Measurements from ENCODE around the gene RMP24.

The RMP24 gene

DNA sequence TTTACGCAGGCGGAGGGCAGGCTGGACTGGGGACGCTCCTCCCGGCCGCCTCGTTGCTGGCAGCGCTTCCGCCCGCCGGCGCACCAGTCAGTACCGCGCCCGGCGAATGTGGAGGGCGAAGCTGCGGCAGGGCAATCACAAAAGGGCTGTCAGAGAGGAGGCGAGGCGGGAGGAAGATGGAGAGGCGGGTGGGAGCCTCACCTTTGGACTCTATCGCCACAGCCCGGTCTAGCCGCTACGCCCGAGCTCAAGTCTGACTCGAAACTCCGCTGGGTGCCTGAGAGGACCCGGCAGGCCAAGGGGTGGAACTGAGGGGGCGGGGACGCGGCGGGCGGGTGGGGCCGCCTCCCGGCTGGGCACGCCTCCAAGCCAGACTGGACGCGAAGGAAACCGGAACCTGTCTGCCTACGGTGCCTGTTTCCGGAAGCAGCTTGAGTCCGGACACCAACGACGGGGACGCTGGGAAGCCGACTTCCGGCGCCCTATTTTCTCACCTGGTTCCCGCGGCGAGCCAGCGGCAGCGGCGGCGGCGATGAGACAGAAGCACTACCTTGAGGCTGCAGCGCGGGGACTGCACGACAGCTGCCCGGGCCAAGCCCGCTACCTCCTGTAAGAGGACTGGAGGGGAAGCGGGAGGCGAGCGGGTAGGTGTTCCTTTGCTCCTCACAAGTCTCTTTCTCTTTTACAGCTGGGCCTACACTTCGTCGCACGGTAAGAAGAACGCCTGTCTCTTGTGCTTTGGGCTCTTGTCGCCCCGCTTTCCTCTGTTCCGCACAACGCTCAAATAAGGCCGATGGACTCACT, at the start of gene RMP24 (continued):
- TF ChIP-seq, protein P1, sequence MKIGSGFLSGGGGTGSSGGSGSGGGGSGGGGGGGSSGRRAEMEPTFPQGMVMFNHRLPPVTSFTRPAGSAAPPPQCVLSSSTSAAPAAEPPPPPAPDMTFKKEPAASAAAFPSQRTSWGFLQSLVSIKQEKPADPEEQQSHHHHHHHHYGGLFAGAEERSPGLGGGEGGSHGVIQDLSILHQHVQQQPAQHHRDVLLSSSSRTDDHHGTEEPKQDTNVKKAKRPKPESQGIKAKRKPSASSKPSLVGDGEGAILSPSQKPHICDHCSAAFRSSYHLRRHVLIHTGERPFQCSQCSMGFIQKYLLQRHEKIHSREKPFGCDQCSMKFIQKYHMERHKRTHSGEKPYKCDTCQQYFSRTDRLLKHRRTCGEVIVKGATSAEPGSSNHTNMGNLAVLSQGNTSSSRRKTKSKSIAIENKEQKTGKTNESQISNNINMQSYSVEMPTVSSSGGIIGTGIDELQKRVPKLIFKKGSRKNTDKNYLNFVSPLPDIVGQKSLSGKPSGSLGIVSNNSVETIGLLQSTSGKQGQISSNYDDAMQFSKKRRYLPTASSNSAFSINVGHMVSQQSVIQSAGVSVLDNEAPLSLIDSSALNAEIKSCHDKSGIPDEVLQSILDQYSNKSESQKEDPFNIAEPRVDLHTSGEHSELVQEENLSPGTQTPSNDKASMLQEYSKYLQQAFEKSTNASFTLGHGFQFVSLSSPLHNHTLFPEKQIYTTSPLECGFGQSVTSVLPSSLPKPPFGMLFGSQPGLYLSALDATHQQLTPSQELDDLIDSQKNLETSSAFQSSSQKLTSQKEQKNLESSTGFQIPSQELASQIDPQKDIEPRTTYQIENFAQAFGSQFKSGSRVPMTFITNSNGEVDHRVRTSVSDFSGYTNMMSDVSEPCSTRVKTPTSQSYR (CRISPR knock-in tag; IDR thresholded peaks at IDR 0.05) = no peak; the same call in 1 of the 2 replicates
- peak; percentile 89 for TF ChIP-seq FOXP1 (CRISPR knock-in tag; IDR thresholded peaks at IDR 0.05; ENCODE audit: borderline replicate concordance)
- no peak for TF ChIP-seq ZNF263 (CRISPR knock-in tag; IDR thresholded peaks at IDR 0.05; ENCODE audit: low read depth)
- no peak for TF ChIP-seq ZMAT4 (CRISPR knock-in tag; IDR thresholded peaks at IDR 0.05)
- TF ChIP-seq IRF1 (CRISPR knock-in tag; IDR thresholded peaks at IDR 0.05) = no peak; the same call in 1 of the 2 replicates
- TF ChIP-seq ZNF671 (CRISPR knock-in tag; IDR thresholded peaks at IDR 0.05) = no peak
- TF ChIP-seq, protein P2, sequence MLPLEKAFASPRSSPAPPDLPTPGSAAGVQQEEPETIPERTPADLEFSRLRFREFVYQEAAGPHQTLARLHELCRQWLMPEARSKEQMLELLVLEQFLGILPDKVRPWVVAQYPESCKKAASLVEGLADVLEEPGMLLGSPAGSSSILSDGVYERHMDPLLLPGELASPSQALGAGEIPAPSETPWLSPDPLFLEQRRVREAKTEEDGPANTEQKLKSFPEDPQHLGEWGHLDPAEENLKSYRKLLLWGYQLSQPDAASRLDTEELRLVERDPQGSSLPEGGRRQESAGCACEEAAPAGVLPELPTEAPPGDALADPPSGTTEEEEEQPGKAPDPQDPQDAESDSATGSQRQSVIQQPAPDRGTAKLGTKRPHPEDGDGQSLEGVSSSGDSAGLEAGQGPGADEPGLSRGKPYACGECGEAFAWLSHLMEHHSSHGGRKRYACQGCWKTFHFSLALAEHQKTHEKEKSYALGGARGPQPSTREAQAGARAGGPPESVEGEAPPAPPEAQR (CRISPR knock-in tag; IDR thresholded peaks at IDR 0.05) = no peak
- TF ChIP-seq RELA (CRISPR knock-in tag; IDR thresholded peaks at IDR 0.05; ENCODE audit: borderline replicate concordance) = peak; percentile 51
- TF ChIP-seq, protein P3, sequence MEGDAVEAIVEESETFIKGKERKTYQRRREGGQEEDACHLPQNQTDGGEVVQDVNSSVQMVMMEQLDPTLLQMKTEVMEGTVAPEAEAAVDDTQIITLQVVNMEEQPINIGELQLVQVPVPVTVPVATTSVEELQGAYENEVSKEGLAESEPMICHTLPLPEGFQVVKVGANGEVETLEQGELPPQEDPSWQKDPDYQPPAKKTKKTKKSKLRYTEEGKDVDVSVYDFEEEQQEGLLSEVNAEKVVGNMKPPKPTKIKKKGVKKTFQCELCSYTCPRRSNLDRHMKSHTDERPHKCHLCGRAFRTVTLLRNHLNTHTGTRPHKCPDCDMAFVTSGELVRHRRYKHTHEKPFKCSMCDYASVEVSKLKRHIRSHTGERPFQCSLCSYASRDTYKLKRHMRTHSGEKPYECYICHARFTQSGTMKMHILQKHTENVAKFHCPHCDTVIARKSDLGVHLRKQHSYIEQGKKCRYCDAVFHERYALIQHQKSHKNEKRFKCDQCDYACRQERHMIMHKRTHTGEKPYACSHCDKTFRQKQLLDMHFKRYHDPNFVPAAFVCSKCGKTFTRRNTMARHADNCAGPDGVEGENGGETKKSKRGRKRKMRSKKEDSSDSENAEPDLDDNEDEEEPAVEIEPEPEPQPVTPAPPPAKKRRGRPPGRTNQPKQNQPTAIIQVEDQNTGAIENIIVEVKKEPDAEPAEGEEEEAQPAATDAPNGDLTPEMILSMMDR (IDR thresholded peaks at IDR 0.05) = no peak
- TF ChIP-seq FOXK1 (CRISPR knock-in tag; IDR thresholded peaks at IDR 0.05) = peak; percentile 90
- TF ChIP-seq TEAD1 (CRISPR knock-in tag; IDR thresholded peaks at IDR 0.05) = peak; percentile 69; the same call in 1 of the 2 replicates
- no peak for TF ChIP-seq RORB (CRISPR knock-in tag; IDR thresholded peaks at IDR 0.05)
- TF ChIP-seq OVOL2 (CRISPR knock-in tag; IDR thresholded peaks at IDR 0.05; ENCODE audit: borderline replicate concordance) = no peak
- TF ChIP-seq ZNF232 (CRISPR knock-in tag; IDR thresholded peaks at IDR 0.05) = 0 out of 2 replicates have a peak, but pooled peaks have one; percentile 19
- no peak for TF ChIP-seq ZNF532 (CRISPR knock-in tag; IDR thresholded peaks at IDR 0.05; ENCODE audit: borderline replicate concordance)
- TF ChIP-seq ZBTB21 (CRISPR knock-in tag; IDR thresholded peaks at IDR 0.05; ENCODE audit: borderline replicate concordance) = 0 out of 2 replicates have a peak, but pooled peaks have one; percentile 36
- TF ChIP-seq, protein P4, sequence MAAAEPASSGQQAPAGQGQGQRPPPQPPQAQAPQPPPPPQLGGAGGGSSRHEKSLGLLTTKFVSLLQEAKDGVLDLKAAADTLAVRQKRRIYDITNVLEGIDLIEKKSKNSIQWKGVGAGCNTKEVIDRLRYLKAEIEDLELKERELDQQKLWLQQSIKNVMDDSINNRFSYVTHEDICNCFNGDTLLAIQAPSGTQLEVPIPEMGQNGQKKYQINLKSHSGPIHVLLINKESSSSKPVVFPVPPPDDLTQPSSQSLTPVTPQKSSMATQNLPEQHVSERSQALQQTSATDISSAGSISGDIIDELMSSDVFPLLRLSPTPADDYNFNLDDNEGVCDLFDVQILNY (CRISPR knock-in tag; IDR thresholded peaks at IDR 0.05) = peak; percentile 79
- TF ChIP-seq SMAD4 (CRISPR knock-in tag; IDR thresholded peaks at IDR 0.05) = no peak
- no peak for TF ChIP-seq NR3C1 (CRISPR knock-in tag; conservative IDR thresholded peaks at IDR 0.05; ENCODE audit: low read depth)
- peak; percentile 76; the same call in 1 of the 2 replicates for TF ChIP-seq ARID4B (CRISPR knock-in tag; IDR thresholded peaks at IDR 0.05; ENCODE audit: borderline replicate concordance)
- TF ChIP-seq JAZF1 (CRISPR knock-in tag; IDR thresholded peaks at IDR 0.05) = no peak

Measured in WTC11 (cell line).